Activated CD4-positive, alpha-beta T cell treated with anti-CD3 and anti-CD28 coated beads, Interleukin-2, amount 10 ng/mL, durations not matched to agents 7 days and 5 days (primary cell): ENCODE measurements around the gene NGEF. TPM values are rescaled to one million over a fixed set of nuclear protein-coding genes. Genes with fewer than 3 reads are reported as not detected.
A peak's percentile ranks its signal among the peaks of the same experiment; 100 is the strongest.

ENCODE experiments used
- CTCF ChIA-PET: fragments of 350-600 bp; sonication (Branson Sonifier 250); formaldehyde crosslinking; loops from one replicate; lab custom pipeline; 2021; ENCODE audit warnings: antibody characterized with exemption; lab: Charles Lee
- POLR2A ChIA-PET: fragments of 350-600 bp; sonication (Branson Sonifier 250); formaldehyde crosslinking; loops from one replicate; lab custom pipeline; 2021; ENCODE audit warnings: antibody characterized with exemption; lab: Charles Lee
- DNase-seq: peaks from one replicate; pipeline ENCODE4 v3.0.0-alpha.2; 2020
- H3K27ac Mint-ChIP-seq: one replicate; pipeline ENCODE4 v1.8.0; 2021; ENCODE audit warnings: mild to moderate bottlenecking, moderate library complexity, mixed read lengths
- H3K27me3 Mint-ChIP-seq: one replicate; pipeline ENCODE4 v1.8.0; 2021; ENCODE audit warnings: mixed read lengths
- H3K36me3 Mint-ChIP-seq: one replicate; pipeline ENCODE4 v1.8.0; 2021; ENCODE audit warnings: low read depth, mixed read lengths
- H3K4me1 Mint-ChIP-seq: one replicate; pipeline ENCODE4 v1.8.0; 2021; ENCODE audit warnings: mixed read lengths
- H3K4me3 Mint-ChIP-seq: one replicate; pipeline ENCODE4 v1.8.0; 2021; ENCODE audit warnings: mild to moderate bottlenecking, moderate library complexity, mixed read lengths
- H3K9me3 Mint-ChIP-seq: one replicate; pipeline ENCODE4 v1.8.0; 2021; ENCODE audit warnings: mixed read lengths
- total RNA-seq, 2 experiments: library from RNA; stranded (reverse); gene quantifications; one replicate each; pipeline ENCODE4 v1.2.3, GENCODE V29; 2021

Gene NGEF
- total RNA-seq, 2 experiments from 2014 or later: not detected

- peaks cover 50% of the 10 kb centered on the region for H3K27me3 Mint-ChIP-seq
- ChIA-PET POLR2A (no interaction called here), CTCF (interaction anchor here (0.7 kb wide), 1 partner anchor 415 kb away, joined by 4 read pairs; no protein-coding TSS in a partner anchor)
- no peaks in the 10 kb centered on the region for H3K36me3 Mint-ChIP-seq
- DNase-seq: no peak
- no peak overlapping the region for H3K4me3 Mint-ChIP-seq
- no peaks in the 10 kb centered on the region for H3K9me3 Mint-ChIP-seq
- peaks cover 3% of the 10 kb centered on the region for H3K4me1 Mint-ChIP-seq
- H3K27ac Mint-ChIP-seq: no peak overlapping the region
Observed at GRCh38 chr2:232931636-232932035, 81.4 kb downstream of the NGEF start.

- Mint-ChIP-seq H3K4me3 (no peak overlapping the region), H3K27ac (no peak overlapping the region), H3K9me3 (no peaks in the 10 kb centered on the region), H3K36me3 (no peaks in the 10 kb centered on the region), H3K4me1 (peaks cover 5% of the 10 kb centered on the region), H3K27me3 (peaks cover 62% of the 10 kb centered on the region)
- CTCF ChIA-PET: no interaction called here
- DNase-seq: no peak
- POLR2A ChIA-PET: no interaction called here
Observed at GRCh38 chr2:232930059-232930400, 83.0 kb downstream of the NGEF start.

- CTCF ChIA-PET: interaction anchor here (0.9 kb wide), 1 partner anchor 8 kb away, joined by 4 read pairs; no protein-coding TSS in a partner anchor
- no peak for DNase-seq
Observed at GRCh38 chr2:232929303-232930058, 83.6 kb downstream of the NGEF start.

GRCh38 chr2:232928551-232929302 lies 84.3 kb downstream of the NGEF start:
- ChIA-PET CTCF (interaction anchor here (0.9 kb wide), 1 partner anchor 9 kb away, joined by 4 read pairs; no protein-coding TSS in a partner anchor), POLR2A (no interaction called here)
- peaks cover 69% of the 10 kb centered on the region for H3K27me3 Mint-ChIP-seq
- DNase-seq: no peak
- H3K36me3 Mint-ChIP-seq: no peaks in the 10 kb centered on the region
- H3K4me3 Mint-ChIP-seq: peak overlapping the region; percentile 45
- no peaks in the 10 kb centered on the region for H3K9me3 Mint-ChIP-seq
- H3K4me1 Mint-ChIP-seq: peaks cover 5% of the 10 kb centered on the region
- H3K27ac Mint-ChIP-seq: no peak overlapping the region

More at GRCh38 chr2:232929303-232930058, 83.6 kb downstream of the NGEF start:
- Mint-ChIP-seq H3K27me3 (peaks cover 67% of the 10 kb centered on the region), H3K9me3 (no peaks in the 10 kb centered on the region), H3K27ac (no peak overlapping the region), H3K36me3 (no peaks in the 10 kb centered on the region), H3K4me1 (peaks cover 5% of the 10 kb centered on the region), H3K4me3 (peak overlapping the region; percentile 45)
- POLR2A ChIA-PET: no interaction called here

GRCh38 chr2:232927793-232928550 lies 85.1 kb downstream of the NGEF start:
- POLR2A ChIA-PET: no interaction called here
- CTCF ChIA-PET: interaction anchor here (0.9 kb wide), 1 partner anchor 10 kb away, joined by 4 read pairs; no protein-coding TSS in a partner anchor

GRCh38 chr2:232927032-232927792 lies 85.8 kb downstream of the NGEF start:
- Mint-ChIP-seq H3K4me1 (peaks cover 5% of the 10 kb centered on the region), H3K27me3 (peaks cover 62% of the 10 kb centered on the region), H3K27ac (no peak overlapping the region), H3K4me3 (peak overlapping the region; percentile 34), H3K36me3 (no peaks in the 10 kb centered on the region), H3K9me3 (no peaks in the 10 kb centered on the region)
- ChIA-PET POLR2A (interaction anchor here (0.5 kb wide), 1 partner anchor 101 kb away, joined by 5 read pairs; no protein-coding TSS in a partner anchor), CTCF (no interaction called here)
- DNase-seq: no peak

More at GRCh38 chr2:232927793-232928550, 85.1 kb downstream of the NGEF start:
- Mint-ChIP-seq H3K36me3 (no peaks in the 10 kb centered on the region), H3K4me1 (peaks cover 5% of the 10 kb centered on the region), H3K27me3 (peaks cover 64% of the 10 kb centered on the region), H3K9me3 (no peaks in the 10 kb centered on the region), H3K4me3 (no peak overlapping the region), H3K27ac (no peak overlapping the region)
- no peak for DNase-seq

- Mint-ChIP-seq H3K4me1 (peaks cover 5% of the 10 kb centered on the region), H3K27me3 (peaks cover 57% of the 10 kb centered on the region), H3K9me3 (no peaks in the 10 kb centered on the region), H3K27ac (no peak overlapping the region), H3K4me3 (peak overlapping the region; percentile 34), H3K36me3 (no peaks in the 10 kb centered on the region)
- CTCF ChIA-PET: no interaction called here
- POLR2A ChIA-PET: no interaction called here
- DNase-seq: no peak
Observed at GRCh38 chr2:232926431-232926939, 86.6 kb downstream of the NGEF start.

- Mint-ChIP-seq H3K4me3 (no peak overlapping the region), H3K27ac (no peak overlapping the region), H3K36me3 (no peaks in the 10 kb centered on the region), H3K4me1 (peaks cover 5% of the 10 kb centered on the region), H3K9me3 (no peaks in the 10 kb centered on the region), H3K27me3 (peaks cover 51% of the 10 kb centered on the region)
- CTCF ChIA-PET: interaction anchor here (0.6 kb wide), 2 partner anchors 29 to 54 kb away, joined by 5 to 8 read pairs; no protein-coding TSS in a partner anchor
- no peak for DNase-seq
- POLR2A ChIA-PET: no interaction called here
Observed at GRCh38 chr2:232925821-232926156, 87.3 kb downstream of the NGEF start.

- DNase-seq: no peak
- Mint-ChIP-seq H3K9me3 (no peaks in the 10 kb centered on the region), H3K27me3 (peaks cover 49% of the 10 kb centered on the region), H3K36me3 (no peaks in the 10 kb centered on the region), H3K4me3 (no peak overlapping the region), H3K4me1 (peaks cover 5% of the 10 kb centered on the region), H3K27ac (no peak overlapping the region)
- ChIA-PET POLR2A (no interaction called here), CTCF (interaction anchor here (0.6 kb wide), 1 partner anchor 54 kb away, joined by 8 read pairs; no protein-coding TSS in a partner anchor)
Observed at GRCh38 chr2:232925153-232925820, 87.8 kb downstream of the NGEF start.

GRCh38 chr2:232924433-232924832 lies 88.6 kb downstream of the NGEF start:
- DNase-seq: no peak
- POLR2A ChIA-PET: no interaction called here
- H3K4me3 Mint-ChIP-seq: no peak overlapping the region
- H3K27ac Mint-ChIP-seq: no peak overlapping the region
- H3K9me3 Mint-ChIP-seq: no peaks in the 10 kb centered on the region
- peaks cover 5% of the 10 kb centered on the region for H3K4me1 Mint-ChIP-seq
- no peaks in the 10 kb centered on the region for H3K36me3 Mint-ChIP-seq
- CTCF ChIA-PET: no interaction called here
- H3K27me3 Mint-ChIP-seq: peaks cover 44% of the 10 kb centered on the region

- H3K27ac Mint-ChIP-seq: no peak overlapping the region
- no peaks in the 10 kb centered on the region for H3K4me1 Mint-ChIP-seq
- H3K4me3 Mint-ChIP-seq: no peak overlapping the region
- no peaks in the 10 kb centered on the region for H3K36me3 Mint-ChIP-seq
- H3K27me3 Mint-ChIP-seq: peaks cover 34% of the 10 kb centered on the region
- H3K9me3 Mint-ChIP-seq: no peaks in the 10 kb centered on the region
- DNase-seq: no peak
- ChIA-PET POLR2A (no interaction called here), CTCF (no interaction called here)
Observed at GRCh38 chr2:232920760-232921159, 92.3 kb downstream of the NGEF start.
